Stimulated activated CD8-positive, alpha-beta memory T cell treated with anti-CD3 and anti-CD28 coated beads, Interleukin-12 subunit alpha, Interleukin-12 subunit beta, amount 100 ng/mL, for 24 hours (primary cell): ENCODE measurements around the gene SNCG.
"Not testable (repeated sequence)": the region's sequence is repeated elsewhere in the genome, so short reads cannot be mapped to it uniquely, and the experiment has no call there.

Experiments used
- DNase-seq: peaks from one replicate; pipeline ENCODE4 v3.0.0-alpha.2; 2020; ENCODE audit errors: extremely low read depth

SNCG gene

GRCh38 chr10:86945361-86946212, 12.8 kb upstream of the SNCG start:
- no peak for DNase-seq

GRCh38 chr10:86946213-86947155, 11.9 kb upstream of the SNCG start:
- DNase-seq, result no peak

- not testable (repeated sequence) for DNase-seq
Measured at GRCh38 chr10:86947806-86948205, 10.6 kb upstream of the SNCG start.

GRCh38 chr10:86950349-86950748, 8.1 kb upstream of the SNCG start:
- no peak for DNase-seq

GRCh38 chr10:86951184-86951761, 7.1 kb upstream of the SNCG start:
- DNase-seq, result no peak

- DNase-seq, result no peak
Measured at GRCh38 chr10:86952106-86952505, 6.3 kb upstream of the SNCG start.

GRCh38 chr10:86952697-86953096, 5.7 kb upstream of the SNCG start:
- not testable (repeated sequence) for DNase-seq

- DNase-seq, result no peak
Measured at GRCh38 chr10:86953747-86954680, 4.4 kb upstream of the SNCG start.

GRCh38 chr10:86954681-86955500, 3.5 kb upstream of the SNCG start:
- no peak for DNase-seq

- DNase-seq, result no peak
Measured at GRCh38 chr10:86955501-86956194, 2.8 kb upstream of the SNCG start.

- DNase-seq, result no peak
Measured at GRCh38 chr10:86956195-86956847, 2.1 kb upstream of the SNCG start.

GRCh38 chr10:86956848-86957448, 1.5 kb upstream of the SNCG start:
- no peak for DNase-seq

- no peak for DNase-seq
Measured at GRCh38 chr10:86957471-86958115, 806 bp upstream of the SNCG start, which contains the start of gene MMRN2. MMRN2 (minus strand) TSS chr10:86957615; CDS start chr10:86957541, 74 bp downstream.

- no peak for DNase-seq
Measured at GRCh38 chr10:86958901-86959736, 720 bp downstream of the SNCG start.

- DNase-seq, result no peak
Measured at GRCh38 chr10:86959737-86960002, 1.3 kb downstream of the SNCG start.

GRCh38 chr10:86960003-86960862, 1.8 kb downstream of the SNCG start:
- no peak for DNase-seq
